HG02973 (cell line): ENCODE data around the gene CPLX4.

Source experiments
- ATAC-seq: cut with Tn5 transposase; IDR thresholded peaks from one replicate; pipeline ENCODE4 v1.9.1; 2021; ENCODE audit warnings: moderate library complexity; ENCODE audit not compliant: unreplicated experiment

The CPLX4 gene, protein sequence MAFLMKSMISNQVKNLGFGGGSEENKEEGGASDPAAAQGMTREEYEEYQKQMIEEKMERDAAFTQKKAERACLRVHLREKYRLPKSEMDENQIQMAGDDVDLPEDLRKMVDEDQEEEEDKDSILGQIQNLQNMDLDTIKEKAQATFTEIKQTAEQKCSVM

DNA sequence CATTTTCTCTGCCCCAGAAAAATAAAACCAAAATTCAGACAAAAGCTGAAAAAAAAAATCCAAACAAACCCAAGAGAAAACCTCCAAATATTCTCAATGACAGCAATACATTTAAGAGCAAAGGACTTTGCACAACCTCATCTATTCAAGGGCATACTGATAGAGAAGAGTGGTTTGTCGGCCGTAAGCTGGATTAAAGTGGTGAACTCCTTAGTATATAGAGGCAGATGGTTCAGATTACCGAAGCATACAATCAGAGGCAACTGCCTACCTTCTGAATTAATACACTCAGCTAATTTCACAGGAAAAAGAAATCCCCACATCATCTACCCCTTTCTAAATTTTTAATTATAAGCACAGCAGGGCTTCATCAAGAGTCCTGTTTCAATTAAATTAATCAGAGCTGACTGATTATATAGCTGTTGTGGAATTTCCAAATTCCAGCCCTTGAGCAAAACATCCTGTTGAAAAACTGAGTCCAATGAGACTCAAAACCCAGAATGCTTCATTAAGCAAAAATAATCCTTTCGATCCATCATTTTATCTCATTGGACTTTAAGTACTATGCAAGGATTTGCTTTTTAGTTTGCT lies at the start of gene CPLX4:
Gene CPLX4 (minus strand): TSS at position 190 of the 591 bp plus-strand sequence. CDS start 187 bp downstream, at position 3.
- no peak for ATAC-seq

DNA sequence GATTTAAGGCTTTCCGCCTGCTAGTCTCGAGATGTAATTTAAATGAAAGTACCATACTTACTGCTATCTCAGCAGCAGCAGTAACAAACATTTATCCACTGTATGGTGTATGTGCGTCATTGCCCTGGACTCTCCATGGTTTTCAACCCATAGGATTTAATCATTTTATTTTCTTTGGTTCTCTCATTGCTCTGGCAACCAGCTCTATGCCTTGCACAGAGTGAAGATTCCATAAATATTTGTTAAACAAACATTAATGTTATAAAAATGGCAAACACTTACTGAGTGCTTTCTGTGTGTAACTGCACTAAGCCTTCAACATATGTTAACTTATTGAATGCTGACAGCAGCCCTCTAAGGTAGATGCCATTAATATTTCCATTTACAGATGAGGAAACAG lies 41.9 kb upstream of the CPLX4 start:
- no peak for ATAC-seq

DNA sequence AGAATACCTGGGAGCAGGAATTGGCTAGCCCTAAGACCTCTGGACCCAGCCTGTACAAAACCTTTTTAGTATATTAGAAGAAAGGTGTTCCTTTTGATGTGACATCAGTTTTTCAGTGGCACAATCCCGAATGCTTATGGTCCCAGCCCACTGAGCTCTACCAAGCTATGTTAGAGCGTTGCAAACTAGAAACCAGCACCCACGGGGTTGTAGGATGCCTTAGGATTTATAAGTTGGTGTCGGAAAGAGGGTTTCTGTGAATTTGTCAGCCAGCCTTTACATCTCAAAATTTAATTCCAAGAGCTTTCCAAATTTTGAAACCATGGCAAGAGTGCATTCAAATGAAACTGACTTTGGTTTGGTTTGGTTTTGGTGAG lies 41.1 kb upstream of the CPLX4 start:
- peak; percentile 10 for ATAC-seq

DNA sequence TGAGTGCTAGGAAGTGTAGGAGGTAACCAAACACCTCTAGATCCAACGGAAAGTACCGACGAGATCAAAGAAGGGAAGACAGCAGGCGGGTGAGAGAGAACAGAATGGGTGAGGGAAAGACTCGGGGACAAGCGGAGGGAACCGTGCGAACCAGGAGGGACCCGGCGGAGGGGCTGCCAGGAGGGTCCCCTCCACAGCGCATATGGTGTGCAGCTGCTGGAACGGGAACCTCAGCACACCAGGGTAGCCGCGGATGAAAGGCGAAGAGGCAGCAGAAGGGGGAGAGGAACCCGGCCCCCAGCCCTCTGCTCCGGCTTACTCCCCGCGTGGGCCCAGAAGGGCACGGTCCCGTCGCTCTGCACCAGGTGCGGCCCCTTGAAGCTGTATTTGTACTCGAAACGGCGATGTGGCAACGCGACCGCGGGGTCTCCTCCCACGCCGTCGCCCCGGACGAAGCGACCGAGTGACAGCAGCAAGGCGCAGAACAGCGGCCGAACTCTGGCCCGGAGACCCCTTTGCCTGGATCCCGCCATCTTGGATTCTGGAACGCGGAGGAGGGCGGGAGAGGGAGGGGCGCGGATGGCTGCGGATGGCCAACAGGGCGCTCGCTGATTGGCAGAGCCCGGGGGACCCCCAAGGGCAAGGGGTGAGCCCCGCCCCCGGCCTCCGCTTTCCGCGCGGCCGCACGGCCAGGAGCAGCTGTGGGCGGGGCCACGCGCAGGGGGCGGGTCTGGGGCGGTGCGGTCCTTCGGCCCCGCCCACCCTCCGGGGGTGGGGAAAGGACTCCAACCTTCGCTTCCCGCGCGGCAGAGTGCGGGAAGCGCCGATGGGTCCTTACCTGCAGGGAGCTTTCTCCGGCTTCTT lies 40.5 kb upstream of the CPLX4 start, which contains the start of gene LMAN1:
Gene LMAN1 (minus strand): TSS at position 554 of the 864 bp plus-strand sequence. CDS start 21 bp downstream, at position 533.
- ATAC-seq: peak; percentile 90

DNA sequence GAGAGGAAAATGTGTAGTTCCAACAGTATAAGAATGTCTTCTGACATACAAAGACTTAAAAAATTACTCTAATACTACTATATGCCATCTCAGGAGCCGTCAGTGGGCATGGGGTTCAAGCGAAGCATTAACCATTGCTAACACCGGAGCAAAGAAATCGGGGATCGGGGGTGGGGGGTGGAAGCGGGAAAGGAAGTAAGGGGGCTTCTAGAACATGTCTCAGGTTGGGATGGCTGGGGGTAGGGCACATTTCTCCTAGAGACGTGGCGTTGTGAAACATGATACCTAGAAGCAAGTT lies 39.9 kb upstream of the CPLX4 start:
- no peak for ATAC-seq

DNA sequence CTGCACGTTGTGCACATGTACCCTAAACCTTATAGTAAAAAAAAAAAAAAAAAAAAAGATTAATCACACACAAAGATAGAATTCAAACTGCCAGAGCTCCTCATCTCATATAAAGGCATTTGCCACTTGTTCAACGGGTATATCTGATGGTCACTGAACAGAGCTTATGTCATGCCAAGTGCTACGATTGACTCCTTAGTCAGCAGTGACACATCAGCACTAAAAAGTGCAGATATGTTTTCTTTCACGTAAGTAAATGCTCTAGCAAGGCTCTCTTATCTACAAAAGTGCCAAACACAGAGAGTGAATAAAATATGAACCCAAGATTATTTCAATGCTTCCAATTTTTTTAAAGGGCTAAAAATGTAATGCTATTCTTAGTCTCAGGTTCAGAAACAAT lies 39.5 kb upstream of the CPLX4 start:
- ATAC-seq: no peak

DNA sequence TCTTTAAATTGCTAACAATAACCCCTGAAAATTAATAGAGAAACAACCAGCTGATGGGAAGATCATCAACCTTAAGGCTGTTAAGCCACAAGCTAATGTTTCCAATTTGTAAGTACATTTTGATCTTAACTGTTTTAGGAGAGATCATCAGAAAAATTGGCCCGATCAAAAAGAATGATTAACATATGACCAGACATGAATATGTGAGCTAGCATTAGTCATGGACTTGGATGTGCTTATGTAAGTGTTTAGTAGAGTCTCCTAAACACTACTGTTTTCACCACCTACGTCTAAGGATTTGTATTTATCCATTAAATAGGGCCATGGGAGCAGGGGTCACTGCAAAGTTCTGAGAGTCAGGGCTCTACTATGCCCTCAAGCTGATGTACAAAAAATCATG lies 36.3 kb upstream of the CPLX4 start:
- ATAC-seq: no peak

DNA sequence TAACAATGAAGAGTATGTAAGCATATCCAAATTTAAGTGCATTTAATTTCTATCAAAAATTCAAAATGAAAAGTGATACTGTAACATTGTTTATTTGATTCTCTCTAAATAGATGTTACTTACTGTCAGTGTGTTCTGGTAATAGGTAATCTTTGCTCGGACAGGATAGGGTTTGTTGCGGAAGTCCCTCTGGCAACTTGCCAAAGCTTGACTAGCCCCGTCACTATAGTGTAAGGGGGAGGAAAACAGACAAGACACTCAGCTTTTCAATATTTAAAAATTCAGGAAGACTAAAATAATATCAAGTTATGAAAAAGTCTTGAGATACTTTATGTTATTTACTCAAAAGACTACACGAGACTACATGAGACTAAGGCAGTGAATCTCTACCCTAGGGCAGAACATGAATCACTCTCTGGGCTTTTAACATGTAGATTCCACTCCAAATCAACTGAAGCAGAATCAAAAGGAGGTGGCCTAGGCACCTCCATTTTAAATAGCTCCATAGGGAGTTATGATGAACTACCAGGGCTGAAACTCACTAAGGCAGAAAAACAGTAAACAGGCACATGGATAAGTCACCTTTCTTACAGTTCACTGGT lies 34.7 kb upstream of the CPLX4 start:
- no peak for ATAC-seq

DNA sequence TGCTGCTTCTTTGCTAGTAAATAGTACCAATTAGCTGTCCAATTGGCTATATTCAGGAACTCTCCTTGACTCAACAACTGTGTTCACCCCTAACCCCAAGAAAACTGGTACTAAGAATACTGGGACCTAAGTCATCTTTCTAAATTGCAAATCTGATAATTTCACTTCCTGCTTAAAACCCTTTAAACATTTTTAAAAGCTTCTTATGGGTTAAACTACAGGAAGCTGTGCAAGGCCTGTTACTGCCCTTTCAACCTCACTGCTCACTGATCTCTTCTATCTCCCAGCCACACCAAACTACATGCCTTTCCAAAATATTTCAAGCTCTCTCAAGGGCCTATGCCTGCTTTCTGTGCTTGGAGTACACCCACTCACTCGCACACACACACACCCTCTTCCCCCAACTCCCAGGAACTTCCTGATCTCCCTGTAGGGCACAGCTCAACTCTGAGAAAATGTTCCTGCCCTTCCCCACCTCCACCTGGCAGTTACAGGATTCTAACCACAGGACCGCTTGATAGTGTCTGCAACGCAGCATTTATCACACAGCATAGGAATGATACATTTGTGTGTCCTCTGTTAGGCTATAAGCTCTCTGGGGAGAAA lies 33.9 kb upstream of the CPLX4 start:
- ATAC-seq: no peak

DNA sequence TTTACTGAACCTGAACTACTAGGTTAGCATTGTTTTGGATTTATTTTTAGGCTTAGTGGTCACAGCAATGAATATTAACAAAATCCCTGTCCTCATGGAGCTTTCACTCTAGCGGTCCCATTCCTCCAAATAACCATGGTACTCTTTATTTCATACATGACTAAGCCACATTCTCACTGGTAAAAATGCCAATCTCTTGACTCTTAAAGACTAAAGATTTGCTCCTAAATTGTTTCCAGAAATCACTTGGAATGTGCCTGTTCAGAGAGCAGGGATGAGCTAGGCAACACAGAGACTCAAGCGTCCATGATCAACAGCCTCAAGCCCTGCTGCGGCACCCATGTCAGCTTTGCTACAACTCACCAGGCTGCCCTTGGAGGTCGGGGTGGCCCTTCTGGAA lies 27.1 kb upstream of the CPLX4 start:
- ATAC-seq: no peak

DNA sequence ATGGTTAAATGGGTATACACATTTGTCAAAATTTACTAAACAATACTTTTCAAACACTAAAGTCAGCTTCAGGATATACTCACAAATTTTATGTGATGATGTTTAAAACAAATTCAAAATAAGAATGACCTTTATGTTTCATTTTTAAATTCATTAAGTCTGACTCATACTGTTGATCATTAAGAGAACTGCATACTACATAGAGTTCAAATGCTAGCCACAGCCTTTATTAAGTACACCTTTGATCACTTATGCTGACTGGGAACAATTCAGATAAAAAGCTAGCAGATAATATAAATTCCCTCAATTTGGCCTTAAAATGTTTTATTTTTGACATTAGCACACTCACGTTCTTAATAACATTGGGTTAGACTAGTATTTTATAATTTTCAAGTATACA lies 26.5 kb upstream of the CPLX4 start:
- no peak for ATAC-seq

DNA sequence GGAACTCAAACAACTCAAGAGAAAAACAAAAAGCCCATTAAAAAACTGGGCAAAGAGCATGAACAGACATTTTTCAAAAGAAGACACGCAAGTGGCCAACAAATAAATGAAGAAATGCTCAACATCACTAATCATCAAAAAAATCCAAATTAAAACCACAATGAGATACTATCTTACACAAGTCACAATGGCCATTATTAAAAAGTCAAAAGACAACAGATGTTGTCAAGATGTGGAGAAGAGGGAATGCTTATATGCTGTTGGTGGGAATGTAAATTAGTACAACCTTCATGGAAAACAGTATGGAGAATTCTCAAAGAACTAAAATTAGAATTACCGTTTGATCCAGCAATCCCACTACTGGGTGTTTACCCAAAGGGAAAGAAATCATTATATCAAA lies 25.5 kb upstream of the CPLX4 start:
- no peak for ATAC-seq

DNA sequence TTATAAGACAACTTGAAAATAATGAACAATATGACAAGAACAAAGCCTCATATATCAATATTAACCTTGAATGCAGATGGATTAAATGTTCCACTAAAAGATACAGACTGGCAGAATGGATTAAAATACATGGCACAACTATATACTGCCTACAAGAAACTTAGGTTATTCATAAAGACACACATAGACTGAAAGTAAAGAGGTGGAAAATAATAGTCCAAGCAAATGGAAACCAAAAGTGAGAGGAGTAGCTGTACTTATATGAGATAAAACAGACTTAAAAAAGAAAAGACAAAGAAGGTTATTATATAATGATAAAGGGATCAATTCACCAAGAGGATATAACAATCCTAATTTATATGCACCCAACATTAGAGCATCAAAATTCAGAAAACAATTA lies 22.4 kb upstream of the CPLX4 start:
- peak; percentile 67 for ATAC-seq

DNA sequence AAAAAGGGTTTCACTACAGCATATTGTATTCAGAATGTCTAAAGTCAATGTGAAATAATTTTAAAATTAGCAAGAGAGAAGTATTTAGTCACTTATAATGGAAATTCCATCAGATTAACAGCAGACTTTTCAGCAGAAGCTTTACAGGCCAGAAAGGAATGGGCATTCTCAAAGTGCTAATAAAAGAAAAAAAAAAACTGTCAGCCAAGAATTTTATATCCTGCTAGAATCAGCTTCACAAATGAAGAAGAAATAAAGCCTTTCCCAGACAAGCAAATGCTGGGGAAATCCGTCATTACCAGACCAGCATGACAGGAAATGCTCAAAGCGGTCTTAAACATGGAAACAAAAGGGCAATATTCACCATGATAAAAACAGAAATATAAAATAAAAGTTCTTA lies 21.9 kb upstream of the CPLX4 start:
- ATAC-seq: no peak

DNA sequence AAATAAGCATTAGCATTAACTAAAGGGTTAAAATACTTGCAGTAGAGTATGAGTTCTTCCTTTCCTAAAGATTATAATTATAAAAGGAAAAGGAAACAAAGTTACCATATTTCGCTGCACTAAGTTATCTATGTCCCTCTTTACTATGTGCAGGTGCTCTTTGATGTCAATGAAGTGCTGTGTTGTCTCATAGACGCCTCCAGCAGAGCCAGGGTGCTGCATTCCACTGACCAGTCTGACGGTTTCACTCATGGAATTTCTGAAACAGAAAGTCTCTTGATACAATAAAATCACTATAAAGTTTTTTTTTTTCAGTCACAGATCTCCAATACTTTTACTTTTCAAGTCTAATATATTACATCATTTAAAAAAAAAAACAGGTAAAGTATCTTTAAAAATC lies 14.5 kb upstream of the CPLX4 start:
- no peak for ATAC-seq

DNA sequence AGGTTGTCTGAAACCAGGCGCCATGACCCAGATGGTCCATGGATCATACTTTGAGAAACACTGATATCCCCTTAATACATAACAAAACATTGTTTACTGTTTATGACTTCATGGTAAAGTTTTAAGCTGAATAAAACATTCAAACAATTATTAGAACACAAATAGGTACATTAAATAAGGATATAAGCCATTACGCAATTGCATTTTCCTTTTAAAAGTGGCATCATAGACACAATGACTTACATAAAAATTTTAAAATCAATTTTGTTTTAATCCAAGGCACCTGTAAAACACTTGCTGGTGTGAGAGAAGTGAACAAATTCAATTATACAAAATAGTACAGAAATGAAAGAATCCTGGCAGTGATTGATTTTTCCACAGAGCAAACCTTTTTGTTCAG lies 10.2 kb upstream of the CPLX4 start:
- ATAC-seq: no peak

DNA sequence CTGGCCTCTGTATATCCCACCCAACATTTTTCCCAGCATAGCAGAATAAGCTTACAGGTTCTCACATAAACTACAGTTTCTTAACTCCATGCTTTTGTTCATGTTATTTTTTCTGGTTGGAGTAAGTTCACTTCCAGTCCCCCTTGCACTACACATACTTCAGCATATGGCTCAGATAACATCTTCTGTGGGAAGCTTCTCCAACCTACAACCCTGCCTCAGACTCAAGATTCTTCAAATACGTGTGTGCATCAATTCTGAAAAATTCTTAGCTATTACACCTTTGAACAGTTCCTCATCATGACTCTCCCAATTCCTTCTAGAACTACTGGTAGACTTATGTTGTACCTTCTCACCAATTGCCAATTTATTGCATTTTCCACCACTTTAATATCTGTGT lies 7.5 kb upstream of the CPLX4 start:
- no peak for ATAC-seq

DNA sequence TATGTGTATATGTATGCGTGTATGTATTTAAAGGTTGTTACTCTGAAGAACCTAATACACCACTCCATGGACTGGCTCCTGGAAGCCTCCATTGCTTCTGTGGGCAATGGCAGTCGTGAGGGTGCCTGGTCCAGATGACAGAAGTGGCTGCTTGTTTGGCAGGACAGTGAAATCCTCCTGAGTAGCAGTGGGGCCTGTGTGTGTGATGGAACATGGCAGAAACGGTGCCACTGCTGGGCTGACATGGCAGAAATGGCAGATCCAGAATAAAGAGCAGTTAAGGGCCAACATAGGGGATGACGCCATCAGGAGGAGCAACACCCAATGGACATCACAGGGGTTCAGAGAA lies 6.1 kb upstream of the CPLX4 start:
- ATAC-seq: no peak

DNA sequence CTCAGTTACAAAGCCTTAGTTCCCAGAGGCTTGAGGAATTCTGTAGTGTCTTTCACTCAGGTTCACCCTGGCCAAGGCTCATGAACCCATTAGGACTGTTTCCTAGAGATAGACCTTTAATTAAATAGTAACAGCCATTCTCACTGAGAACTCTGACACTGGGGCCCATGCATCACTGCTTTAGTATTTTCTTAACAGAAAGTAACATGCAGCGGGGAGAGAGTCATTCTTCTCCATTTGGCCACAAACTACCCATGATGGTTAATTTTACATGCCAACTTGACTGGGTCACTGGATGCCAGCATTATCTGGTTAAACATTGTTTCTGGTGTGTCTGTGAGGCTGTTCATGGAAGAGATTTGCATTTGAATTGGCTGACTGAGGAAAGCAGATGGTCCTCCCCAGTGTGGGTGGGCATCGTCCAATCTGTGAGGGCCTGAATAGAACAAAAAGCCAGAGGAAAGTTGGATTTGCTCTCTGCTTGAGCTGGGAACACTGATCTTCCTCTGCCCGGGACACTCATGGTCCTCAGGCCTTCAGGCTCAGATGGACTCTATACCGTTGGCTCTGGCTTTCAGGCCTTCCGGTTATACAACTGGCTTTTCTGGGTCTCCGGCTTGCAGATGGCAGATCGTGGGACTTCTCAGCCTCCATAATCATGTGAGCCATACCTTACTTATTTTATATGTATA lies 5.6 kb upstream of the CPLX4 start:
- ATAC-seq: no peak

DNA sequence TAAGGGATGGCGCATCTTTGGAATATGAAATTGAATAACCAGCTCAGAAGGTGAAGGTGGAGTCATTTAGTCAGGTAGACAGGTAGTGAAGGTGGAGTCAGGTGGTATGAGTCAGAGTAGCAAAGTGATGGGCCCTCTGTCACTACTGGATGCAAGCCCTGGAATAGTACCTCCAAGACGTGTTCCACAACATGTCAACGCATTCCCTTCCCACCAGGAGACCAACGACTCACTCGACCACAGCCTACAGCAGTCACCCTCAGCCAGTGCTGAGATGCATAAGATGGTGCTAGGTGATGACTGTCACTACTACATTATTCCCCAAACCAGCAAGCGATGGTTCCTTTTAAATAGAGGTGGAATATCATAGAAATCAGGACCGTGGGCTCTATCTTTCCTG lies 6.8 kb downstream of the CPLX4 start:
- ATAC-seq: no peak

DNA sequence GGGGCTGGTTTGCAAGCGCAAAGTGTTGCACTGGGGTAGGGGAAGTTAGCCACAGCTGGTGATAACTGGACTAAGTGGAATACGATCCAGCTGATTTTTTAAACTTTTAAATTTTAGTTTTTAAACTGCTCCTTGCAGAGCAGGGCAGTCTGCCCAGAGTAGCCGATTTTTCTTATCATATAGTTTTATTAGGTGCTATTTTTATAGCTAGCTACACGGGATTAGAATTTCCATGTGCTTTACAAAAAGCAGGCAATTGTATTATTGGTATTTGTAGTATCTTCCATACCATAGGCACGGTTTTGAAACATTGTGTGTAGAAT lies 9.6 kb downstream of the CPLX4 start:
- no peak for ATAC-seq
